Inferior parietal cortex (tissue), 1 donor: Measurements from ENCODE around the gene KRT77.

Experiments used
- DNase-seq: peaks from one replicate; pipeline ENCODE4 v3.0.0-alpha.2; 2016; ENCODE audit errors: extremely low spot score

The KRT77 gene

GRCh38 chr12:52692254-52692653 is 11.1 kb downstream of the KRT77 start:
- DNase-seq = no peak

GRCh38 chr12:52691841-52692150 is 11.5 kb downstream of the KRT77 start:
- DNase-seq = no peak

- no peak for DNase-seq
These were observed 12.1 kb downstream of the KRT77 start for GRCh38 chr12:52691076-52691840.

GRCh38 chr12:52690351-52691075 is 12.8 kb downstream of the KRT77 start:
- DNase-seq = no peak

GRCh38 chr12:52689936-52690335 is 13.4 kb downstream of the KRT77 start:
- DNase-seq = no peak

GRCh38 chr12:52689239-52689638 is 14.1 kb downstream of the KRT77 start:
- no peak for DNase-seq

GRCh38 chr12:52688481-52688880 is 14.8 kb downstream of the KRT77 start:
- no peak for DNase-seq

- DNase-seq = no peak
These were observed 15.6 kb downstream of the KRT77 start for GRCh38 chr12:52687497-52688385.

GRCh38 chr12:52686756-52687487 is 16.4 kb downstream of the KRT77 start:
- no peak for DNase-seq

- DNase-seq = no peak
These were observed 17.3 kb downstream of the KRT77 start for GRCh38 chr12:52686063-52686462.

GRCh38 chr12:52685406-52685890 is 17.9 kb downstream of the KRT77 start:
- DNase-seq = no peak

GRCh38 chr12:52684431-52684830 is 18.9 kb downstream of the KRT77 start:
- no peak for DNase-seq

- DNase-seq = no peak
These were observed 19.6 kb downstream of the KRT77 start for GRCh38 chr12:52683575-52684300.

GRCh38 chr12:52682938-52683574 is 20.3 kb downstream of the KRT77 start:
- no peak for DNase-seq

- DNase-seq = no peak
These were observed 21.0 kb downstream of the KRT77 start for GRCh38 chr12:52682381-52682660.

GRCh38 chr12:52681526-52682380 is 21.6 kb downstream of the KRT77 start:
- no peak for DNase-seq

GRCh38 chr12:52680363-52680762 is 23.0 kb downstream of the KRT77 start, which contains the start of gene KRT1:
TSS of gene KRT1 (minus strand) at chr12:52680407. CDS start at chr12:52680348, 59 bp downstream.
- no peak for DNase-seq

GRCh38 chr12:52679875-52680274 is 23.4 kb downstream of the KRT77 start:
- DNase-seq = no peak

- no peak for DNase-seq
These were observed 25.7 kb downstream of the KRT77 start for GRCh38 chr12:52677671-52678070.

GRCh38 chr12:52677126-52677525 is 26.2 kb downstream of the KRT77 start:
- no peak for DNase-seq
